H1 (cell line): ENCODE data around the gene VSIR. TPM values are rescaled to one million over a fixed set of nuclear protein-coding genes. Genes with fewer than 3 reads are reported as not detected.

Experiments used
- CTCF ChIA-PET: fragments of 300-600 bp; sonication (Branson Sonifier 250); formaldehyde crosslinking; loops from one replicate; lab custom pipeline; 2021; ENCODE audit not compliant: partially characterized antibody; lab: Charles Lee
- POLR2A ChIA-PET: fragments of 300-600 bp; sonication (Branson Sonifier 250); formaldehyde crosslinking; loops from one replicate; lab custom pipeline; 2021; ENCODE audit warnings: inconsistent platforms; ENCODE audit not compliant: partially characterized antibody; lab: Charles Lee
- DNase-seq, 2 experiments: peaks; one replicate each; pipeline versions ENCODE4 v3.0.0 to v3.0.0-alpha.2; 2010 to 2022; ENCODE audit warnings: low spot score in 2 of 2, low read depth in 1 of 2, mixed read lengths in 1 of 2
- FAIRE-seq: peaks from 2 replicates; lab custom pipeline; 2011; peaks lifted over from hg19 to GRCh38; lab: Jason Lieb, UNC
- H2AFZ ChIP-seq: 2 replicates; pipeline ENCODE4 v1.8.1; 2012; ENCODE audit warnings: low read length, inconsistent platforms
- H2AK5ac ChIP-seq: 2 replicates; pipeline ENCODE4 v1.6.1; 2013; ENCODE audit warnings: low read depth, low read length
- H2BK120ac ChIP-seq: replicated peaks from 2 replicates; pipeline ENCODE3; 2013; ENCODE audit warnings: low read depth, low read length, inconsistent platforms
- H2BK12ac ChIP-seq: 2 replicates; pipeline ENCODE4 v1.6.1; 2013; ENCODE audit warnings: low read depth, low read length
- H2BK15ac ChIP-seq: 2 replicates; pipeline ENCODE4 v1.6.1; 2013; ENCODE audit warnings: low read length
- H2BK20ac ChIP-seq: 2 replicates; pipeline ENCODE4 v1.6.1; 2013; ENCODE audit warnings: low read length
- H2BK5ac ChIP-seq: 2 replicates; pipeline ENCODE4 v1.6.1; 2013; ENCODE audit warnings: low read depth, low read length
- H3K14ac ChIP-seq: 2 replicates; pipeline ENCODE4 v1.6.1; 2013; ENCODE audit warnings: inconsistent platforms; ENCODE audit not compliant: insufficient read length
- H3K18ac ChIP-seq: 2 replicates; pipeline ENCODE4 v1.6.1; 2013; ENCODE audit warnings: low read length; ENCODE audit errors: extremely low read depth
- H3K23ac ChIP-seq: 2 replicates; pipeline ENCODE4 v1.6.1; 2013; ENCODE audit warnings: inconsistent platforms; ENCODE audit not compliant: insufficient read length
- H3K23me2 ChIP-seq: 2 replicates; pipeline ENCODE4 v1.6.1; 2013; ENCODE audit warnings: low read depth, low read length
- H3K27ac ChIP-seq: 2 replicates; pipeline ENCODE4 v1.6.1; 2011; ENCODE audit warnings: low read depth, low read length, inconsistent platforms
- H3K27me3 ChIP-seq, 4 experiments: replicated peaks in 1 of 4; 1 replicate in 1 of 4; 2 replicates in 3 of 4; pipeline versions ENCODE4 v1.6.1 to v1.8.1; 2011 to 2013; ENCODE audit warnings: low read length in 3 of 4, mild to moderate bottlenecking in 3 of 4, inconsistent platforms in 2 of 4, mixed read lengths in 2 of 4, moderate library complexity in 1 of 4; ENCODE audit not compliant: control insufficient read depth in 3 of 4, insufficient read depth in 3 of 4; ENCODE audit errors: extremely low read depth in 1 of 4
- H3K36me3 ChIP-seq, 4 experiments: 2 replicates each; pipeline versions ENCODE4 v1.6.1 to v1.8.1; 2011 to 2013; ENCODE audit warnings: mild to moderate bottlenecking in 4 of 4, low read length in 3 of 4, moderate library complexity in 2 of 4, control low read depth in 1 of 4, inconsistent platforms in 1 of 4; ENCODE audit not compliant: insufficient read depth in 4 of 4, control insufficient read depth in 2 of 4
- H3K4ac ChIP-seq: replicated peaks from 2 replicates; pipeline ENCODE3; 2013; ENCODE audit warnings: low read length, low read depth, mixed read lengths, inconsistent platforms; ENCODE audit not compliant: insufficient read length
- H3K4me1 ChIP-seq, 4 experiments: replicated peaks in 1 of 4; 1 replicate in 1 of 4; 2 replicates in 3 of 4; pipeline versions ENCODE4 v1.6.1 to v1.8.1; 2011 to 2013; ENCODE audit warnings: low read length in 3 of 4, inconsistent platforms in 2 of 4, mixed read lengths in 1 of 4; ENCODE audit not compliant: insufficient read depth in 4 of 4, control insufficient read depth in 3 of 4
- H3K4me2 ChIP-seq, 2 experiments: 2 replicates each; pipeline versions ENCODE4 v1.6.1 to v1.8.1; 2011 to 2013; ENCODE audit warnings: low read depth in 2 of 2, low read length in 2 of 2, control low read depth in 1 of 2, inconsistent platforms in 1 of 2, mild to moderate bottlenecking in 1 of 2; ENCODE audit not compliant: insufficient read depth in 1 of 2
- H3K4me3 ChIP-seq, 4 experiments: fragments of 200-600, 300-600 bp in 1 of 4; sonication (generic), shearing (Covaris generic), sonication (Bioruptor Twin) in 1 of 4; 2 replicates each; pipeline versions ENCODE4 v1.5.1 to v1.8.1; 2011 to 2016; ENCODE audit warnings: low read length in 4 of 4, low read depth in 3 of 4, control low read depth in 2 of 4, inconsistent platforms in 2 of 4, mild to moderate bottlenecking in 2 of 4, mixed read lengths in 1 of 4, moderate library complexity in 1 of 4; ENCODE audit not compliant: insufficient read depth in 2 of 4; ENCODE audit errors: extremely low read depth in 1 of 4
- H3K56ac ChIP-seq: replicated peaks from 2 replicates; pipeline ENCODE3; 2013; ENCODE audit warnings: low read depth, mild to moderate bottlenecking, mixed read lengths, low read length, inconsistent platforms; ENCODE audit not compliant: insufficient read length
- H3K79me1 ChIP-seq: 2 replicates; pipeline ENCODE4 v1.6.1; 2013; ENCODE audit warnings: low read depth, low read length, control low read depth
- H3K79me2 ChIP-seq, 2 experiments: 2 replicates each; pipeline versions ENCODE4 v1.6.1 to v1.8.1; 2012 to 2013; ENCODE audit warnings: low read length in 2 of 2, mild to moderate bottlenecking in 2 of 2, inconsistent platforms in 1 of 2; ENCODE audit not compliant: insufficient read depth in 2 of 2, control insufficient read depth in 1 of 2
- H3K9ac ChIP-seq, 4 experiments: replicated peaks in 1 of 4; 1 replicate in 1 of 4; 2 replicates in 3 of 4; pipeline versions ENCODE4 v1.6.1 to v1.8.1; 2011 to 2013; ENCODE audit warnings: low read depth in 3 of 4, low read length in 3 of 4, control low read depth in 2 of 4, mild to moderate bottlenecking in 2 of 4, moderate library complexity in 2 of 4, inconsistent platforms in 1 of 4; ENCODE audit errors: extremely low read depth in 1 of 4
- H3K9me3 ChIP-seq, 2 experiments: 2 replicates each; pipeline versions ENCODE4 v1.6.1 to v1.8.1; 2012 to 2013; ENCODE audit warnings: mild to moderate bottlenecking in 2 of 2, moderate library complexity in 2 of 2, control low read depth in 1 of 2, inconsistent platforms in 1 of 2, low read depth in 1 of 2, low read length in 1 of 2, mixed read lengths in 1 of 2; ENCODE audit not compliant: insufficient read depth in 2 of 2
- H4K20me1 ChIP-seq, 2 experiments: replicated peaks in 1 of 2; 2 replicates each; pipeline versions ENCODE3 to v1.8.1; 2011 to 2013; ENCODE audit warnings: inconsistent platforms in 2 of 2, low read length in 2 of 2, mild to moderate bottlenecking in 1 of 2; ENCODE audit not compliant: insufficient read depth in 2 of 2, control insufficient read depth in 1 of 2
- H4K5ac ChIP-seq: 2 replicates; pipeline ENCODE4 v1.6.1; 2013; ENCODE audit warnings: low read length, low read depth, mixed read lengths, inconsistent platforms; ENCODE audit not compliant: insufficient read length
- H4K8ac ChIP-seq: 2 replicates; pipeline ENCODE4 v1.8.0; 2013; ENCODE audit warnings: mild to moderate bottlenecking, moderate library complexity, low read length, inconsistent platforms; ENCODE audit not compliant: insufficient read depth; ENCODE audit errors: extremely low read depth
- H4K91ac ChIP-seq: replicated peaks from 2 replicates; pipeline ENCODE3; 2013; ENCODE audit warnings: low read length, mixed read lengths, inconsistent platforms; ENCODE audit not compliant: insufficient read length
- CBX8 ChIP-seq: fragments of 300-800, 300-1000 bp; sonication (generic); IDR thresholded peaks from 2 replicates; pipeline ENCODE4 v1.7.1; 2016; ENCODE audit warnings: low read depth, low read length, borderline replicate concordance
- JUN ChIP-seq: IDR thresholded peaks from 2 replicates; pipeline ENCODE4 v1.6.1; 2011; ENCODE audit warnings: low read depth, mild to moderate bottlenecking, improper control_type of control experiment, low read length
- KDM4A ChIP-seq: IDR thresholded peaks from one replicate; pipeline ENCODE4 v1.7.1; 2012; ENCODE audit warnings: low read depth, mild to moderate bottlenecking, moderate library complexity, low read length, inconsistent platforms; ENCODE audit not compliant: severe bottlenecking
- SIRT6 ChIP-seq: IDR thresholded peaks from one replicate; pipeline ENCODE4 v1.7.1; 2012; ENCODE audit warnings: low read length, inconsistent platforms
- TAF1 ChIP-seq: IDR thresholded peaks from 2 replicates; pipeline ENCODE4 v1.6.1; 2011; ENCODE audit warnings: mild to moderate bottlenecking, low read depth, low read length
- WGBS, 2 experiments: shearing (Covaris generic) in 1 of 2; methylation state at CpG; one replicate each; pipeline versions ENCODE4 v1.1.6 to v1.1.7; 2013 to 2015; ENCODE audit warnings: low lambda C conversion rate in 2 of 2, mixed read lengths in 2 of 2, inconsistent platforms in 1 of 2, low coverage in 1 of 2, missing lambda C conversion rate in 1 of 2; ENCODE audit not compliant: insufficient replicate concordance in 2 of 2, insufficient coverage in 1 of 2, insufficient read length in 1 of 2; ENCODE audit errors: extremely low coverage in 1 of 2, missing lambda C conversion rate in 1 of 2; 5-methylcytosine and 5-hydroxymethylcytosine counted together
- polyA plus RNA-seq, 7 experiments: library from polyadenylated mRNA; depleted of rRNA in 3 of 7; stranded (reverse) in 5 of 7; unstranded in 2 of 7; fragments of >200 nt in 5 of 7; fragments of 200-250 nt in 2 of 7; gene quantifications; 1 replicate in 5 of 7; 2 replicates in 1 of 7; 4 replicates in 1 of 7; pipeline versions ENCODE4 v1.2.1 to v1.2.3, GENCODE V29; 2011 to 2013; ENCODE audit warnings: missing spikeins in 2 of 7, mixed read lengths in 2 of 7
- total RNA-seq: library from RNA; stranded (reverse); fragmentation: NEBNext Ultra II Directional; extraction: Animal tissue kit (Norgen Biotek cat#: 25700); gene quantifications from 2 replicates; pipeline ENCODE4 v1.2.1, GENCODE V29; 2021

Gene VSIR
- total and polyA plus RNA-seq, 2 of the 8 experiments (the other 6 are each of a cell fraction or from before 2014, with no cell fraction given) = 0.33 TPM; not detected in 1

DNA sequence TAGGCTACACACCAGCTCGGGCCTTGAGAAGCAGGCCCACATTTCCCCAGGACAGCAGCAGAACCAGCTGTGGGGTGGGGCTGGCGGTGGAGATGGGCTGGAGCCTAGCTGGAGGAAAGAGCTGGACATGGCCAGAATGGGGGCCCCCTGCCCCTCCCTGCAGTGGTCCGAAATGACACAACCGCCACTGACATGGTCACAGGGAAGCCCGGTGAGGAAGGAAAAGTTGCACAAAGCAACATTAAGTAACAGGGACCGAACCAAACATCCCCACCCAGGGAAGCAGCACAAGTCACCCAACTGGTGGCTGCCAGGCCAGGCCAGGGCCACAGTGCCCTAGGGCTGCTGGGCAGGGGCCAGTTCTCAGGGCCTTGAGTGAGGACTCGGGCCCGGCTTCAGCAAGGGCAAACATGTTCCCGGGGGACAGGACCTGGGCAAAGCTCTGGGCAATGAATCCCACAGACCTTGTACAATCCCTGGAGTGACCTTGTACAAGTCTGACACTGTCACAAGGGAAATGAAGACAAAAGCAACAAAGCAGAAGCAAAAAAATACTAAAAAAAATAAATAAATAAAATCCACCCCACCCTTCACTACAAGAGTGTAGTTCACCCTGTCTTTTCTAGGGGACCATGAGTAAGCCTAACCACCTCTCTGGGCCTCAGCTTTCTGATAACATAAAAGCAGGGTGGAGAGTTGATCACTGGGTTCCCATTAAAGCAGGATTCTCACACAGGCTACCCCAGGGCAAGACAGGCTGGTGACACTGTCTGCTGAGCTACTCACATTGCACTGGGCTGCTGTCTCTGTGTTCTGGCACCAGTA is 44.7 kb upstream of the VSIR start:
- Histone ChIP-seq H3K4me2 (no peak overlapping the region), H3K27ac (no peak overlapping the region), H2BK12ac (no peak overlapping the region), H4K8ac (no peak overlapping the region), H4K20me1 (peaks cover 7 to 8% of the 10 kb centered on the region in 2 experiments), H3K9ac (no peak overlapping the region), H3K79me1 (peaks cover 2% of the 10 kb centered on the region; the same call in 1 of the 2 replicates), H3K23me2 (no peaks in the 10 kb centered on the region), H3K4me1 (no peaks in the 10 kb centered on the region), H3K23ac (no peak overlapping the region), H3K79me2 (no peaks in the 10 kb centered on the region), H2BK20ac (no peak overlapping the region), H4K5ac (no peak overlapping the region), H3K9me3 (no peaks in the 10 kb centered on the region), H3K18ac (no peak overlapping the region), H3K27me3 (no peaks in the 10 kb centered on the region), H3K4me3 (no peak overlapping the region), H2AFZ (no peak overlapping the region), H3K36me3 (peaks cover 38 to 78% (median 66%) of the 10 kb centered on the region in 4 experiments), H4K91ac (no peak overlapping the region), H2BK15ac (no peak overlapping the region), H3K4ac (no peak overlapping the region), H2AK5ac (no peak overlapping the region), H2BK120ac (no peak overlapping the region), H2BK5ac (no peak overlapping the region), H3K14ac (no peak overlapping the region), H3K56ac (no peak overlapping the region)
- TF ChIP-seq CBX8 (no peak), KDM4A (no peak), TAF1 (no peak), JUN (no peak), SIRT6 (no peak)
- DNase-seq (no peak), FAIRE-seq (no peak)
- ChIA-PET POLR2A (no interaction called here), CTCF (interaction anchor here (0.6 to 3.5 kb wide), 9 partner anchors 8 to 520 kb away, joined by 3 to 23 read pairs (median 3); no protein-coding TSS in a partner anchor)
- 87% methylated on average over 8 of the region's 9 CpGs; no CpG with 5 or more reads in 1 of the 2 experiments for WGBS, 2 experiments
